ENCODE results near the gene SLC1A4.
A peak's percentile ranks its signal among the peaks of the same experiment; 100 is the strongest.

The SLC1A4 gene

DNA sequence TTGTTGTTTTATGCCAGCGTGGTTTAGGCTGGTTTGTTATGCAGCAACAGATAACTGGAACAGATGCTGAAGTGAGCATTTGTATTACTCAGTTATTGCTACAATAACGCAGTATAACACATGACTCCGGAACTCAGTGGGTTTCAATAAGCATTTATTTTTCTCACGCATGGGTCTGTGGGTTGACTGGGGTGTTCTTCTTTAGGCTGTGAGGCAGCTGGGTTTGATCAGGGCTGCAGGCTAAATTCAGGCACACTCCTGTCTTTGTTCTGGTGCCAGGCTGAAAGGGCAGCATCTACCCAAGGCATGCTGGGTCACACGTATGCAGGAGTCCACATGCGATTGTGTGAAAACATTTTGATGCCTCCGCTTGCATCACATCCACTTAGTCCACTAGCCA, 3.8 kb upstream of the SLC1A4 start:
- Histone ChIP-seq H3K79me2 (ENCODE audit: insufficient read depth, low read length) (peaks cover 13% of the 10 kb centered on the region), H3K4me3 (ENCODE audit: insufficient read depth, low read length, poor library complexity, severe bottlenecking) (no peak overlapping the region), H3K9me2 (replicated peaks; ENCODE audit: insufficient read depth, low read length) (no peaks in the 10 kb centered on the region), H3K27ac (ENCODE audit: low read depth, low read length) (no peak overlapping the region), H2AFZ (ENCODE audit: low read depth, low read length, severe bottlenecking) (no peak overlapping the region), H3K9me3 (ENCODE audit: insufficient read depth, low read length) (no peaks in the 10 kb centered on the region), H3K4me2 (ENCODE audit: low read depth, low read length, poor library complexity, severe bottlenecking) (no peak overlapping the region), H4K20me1 (ENCODE audit: low read depth, low read length) (no peaks in the 10 kb centered on the region), H3F3A (ENCODE audit: insufficient read depth) (peaks cover 2% of the 10 kb centered on the region; the same call in 1 of the 2 replicates), H3K9ac (ENCODE audit: low read length) (no peak overlapping the region), H3K27me3 (ENCODE audit: low read length) (no peaks in the 10 kb centered on the region), H3K36me3 (ENCODE audit: low read length) (no peaks in the 10 kb centered on the region)
- TF ChIP-seq, protein P1, sequence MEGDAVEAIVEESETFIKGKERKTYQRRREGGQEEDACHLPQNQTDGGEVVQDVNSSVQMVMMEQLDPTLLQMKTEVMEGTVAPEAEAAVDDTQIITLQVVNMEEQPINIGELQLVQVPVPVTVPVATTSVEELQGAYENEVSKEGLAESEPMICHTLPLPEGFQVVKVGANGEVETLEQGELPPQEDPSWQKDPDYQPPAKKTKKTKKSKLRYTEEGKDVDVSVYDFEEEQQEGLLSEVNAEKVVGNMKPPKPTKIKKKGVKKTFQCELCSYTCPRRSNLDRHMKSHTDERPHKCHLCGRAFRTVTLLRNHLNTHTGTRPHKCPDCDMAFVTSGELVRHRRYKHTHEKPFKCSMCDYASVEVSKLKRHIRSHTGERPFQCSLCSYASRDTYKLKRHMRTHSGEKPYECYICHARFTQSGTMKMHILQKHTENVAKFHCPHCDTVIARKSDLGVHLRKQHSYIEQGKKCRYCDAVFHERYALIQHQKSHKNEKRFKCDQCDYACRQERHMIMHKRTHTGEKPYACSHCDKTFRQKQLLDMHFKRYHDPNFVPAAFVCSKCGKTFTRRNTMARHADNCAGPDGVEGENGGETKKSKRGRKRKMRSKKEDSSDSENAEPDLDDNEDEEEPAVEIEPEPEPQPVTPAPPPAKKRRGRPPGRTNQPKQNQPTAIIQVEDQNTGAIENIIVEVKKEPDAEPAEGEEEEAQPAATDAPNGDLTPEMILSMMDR (IDR thresholded peaks at IDR 0.05; ENCODE audit: insufficient read depth, low read length, poor library complexity, severe bottlenecking), result no peak
- no peak for TF ChIP-seq EZH2phosphoT487 (conservative IDR thresholded peaks at IDR 0.05; ENCODE audit: low read length)

- Histone ChIP-seq H3F3A (ENCODE audit: insufficient read depth) (peaks cover 2% of the 10 kb centered on the region; the same call in 1 of the 2 replicates), H3K9ac (ENCODE audit: low read length) (peak overlapping the region; percentile 99), H3K4me3 (ENCODE audit: insufficient read depth, low read length, poor library complexity, severe bottlenecking) (peak overlapping the region; percentile 41), H3K27me3 (ENCODE audit: low read length) (no peaks in the 10 kb centered on the region), H3K79me2 (ENCODE audit: insufficient read depth, low read length) (peaks cover 30% of the 10 kb centered on the region), H3K9me3 (ENCODE audit: insufficient read depth, low read length) (no peaks in the 10 kb centered on the region), H3K36me3 (ENCODE audit: low read length) (no peaks in the 10 kb centered on the region), H4K20me1 (ENCODE audit: low read depth, low read length) (peaks cover 7% of the 10 kb centered on the region; the same call in 1 of the 2 replicates), H3K27ac (ENCODE audit: low read depth, low read length) (no peak overlapping the region), H3K9me2 (replicated peaks; ENCODE audit: insufficient read depth, low read length) (no peaks in the 10 kb centered on the region), H2AFZ (ENCODE audit: low read depth, low read length, severe bottlenecking) (no peak overlapping the region), H3K4me2 (ENCODE audit: low read depth, low read length, poor library complexity, severe bottlenecking) (peak overlapping the region; percentile 96)
- TF ChIP-seq, protein P1 (IDR thresholded peaks at IDR 0.05; ENCODE audit: insufficient read depth, low read length, poor library complexity, severe bottlenecking), result no peak
- no peak for TF ChIP-seq EZH2phosphoT487 (conservative IDR thresholded peaks at IDR 0.05; ENCODE audit: low read length)
Measured at GRCh38 chr2:64987001-64987955, 1.9 kb upstream of the SLC1A4 start.

GRCh38 chr2:64987956-64988419, 1.2 kb upstream of the SLC1A4 start:
- peak overlapping the region; percentile 65 for H3K27ac ChIP-seq (ENCODE audit: low read depth, low read length)
- peak overlapping the region; percentile 43 for H2AFZ ChIP-seq (ENCODE audit: low read depth, low read length, severe bottlenecking)
- peaks cover 7% of the 10 kb centered on the region; the same call in 1 of the 2 replicates for H4K20me1 ChIP-seq (ENCODE audit: low read depth, low read length)
- H3K27me3 ChIP-seq (ENCODE audit: low read length), result no peaks in the 10 kb centered on the region
- peak overlapping the region; percentile 88 for H3K4me3 ChIP-seq (ENCODE audit: insufficient read depth, low read length, poor library complexity, severe bottlenecking)
- H3K9me3 ChIP-seq (ENCODE audit: insufficient read depth, low read length), result no peaks in the 10 kb centered on the region
- H3F3A ChIP-seq (ENCODE audit: insufficient read depth), result peaks cover 2% of the 10 kb centered on the region; the same call in 1 of the 2 replicates
- H3K36me3 ChIP-seq (ENCODE audit: low read length), result no peaks in the 10 kb centered on the region
- H3K9me2 ChIP-seq (replicated peaks; ENCODE audit: insufficient read depth, low read length), result no peaks in the 10 kb centered on the region
- H3K4me2 ChIP-seq (ENCODE audit: low read depth, low read length, poor library complexity, severe bottlenecking), result peak overlapping the region; percentile 96
- no peak for TF ChIP-seq EZH2phosphoT487 (conservative IDR thresholded peaks at IDR 0.05; ENCODE audit: low read length)
- peak overlapping the region; percentile 99 for H3K9ac ChIP-seq (ENCODE audit: low read length)
- H3K79me2 ChIP-seq (ENCODE audit: insufficient read depth, low read length), result peaks cover 37% of the 10 kb centered on the region
